SK-N-MC (cell line): ENCODE results near the gene CCDC88C.
"Not testable (repeated sequence)": the region's sequence is repeated elsewhere in the genome, so short reads cannot be mapped to it uniquely, and the experiment has no call there.

Experiments
- DNase-seq: peaks from one replicate; pipeline ENCODE4 v3.0.0-alpha.2; 2011; ENCODE audit warnings: low read depth, low spot score
- H3K27ac ChIP-seq: fragments of 200-600 bp; sonication (generic); 2 replicates; pipeline ENCODE4 v1.5.1; 2016; ENCODE audit warnings: mixed run types
- H3K36me3 ChIP-seq: fragments of 200-600 bp; sonication (generic); 2 replicates; pipeline ENCODE4 v1.6.1; 2017; ENCODE audit warnings: antibody characterized with exemption, low read length, mixed read lengths; ENCODE audit not compliant: insufficient read depth
- H3K4me3 ChIP-seq: fragments of 200-600 bp; sonication (generic); 2 replicates; pipeline ENCODE4 v1.5.1; 2016
- H3K9ac ChIP-seq: fragments of 200-600 bp; sonication (generic); 2 replicates; pipeline ENCODE4 v1.8.0; 2017; ENCODE audit warnings: mixed run types, mixed read lengths; ENCODE audit not compliant: insufficient read length
- H3K9me3 ChIP-seq: fragments of 200-600 bp; sonication (generic); 2 replicates; pipeline ENCODE4 v1.6.1; 2017; ENCODE audit warnings: low read depth, mild to moderate bottlenecking, antibody characterized with exemption, low read length, moderate library complexity, mixed read lengths
- EZH2 ChIP-seq: fragments of 200-600 bp; sonication (generic); IDR thresholded peaks from one replicate; pipeline ENCODE4 v1.6.1; 2017; ENCODE audit warnings: antibody characterized with exemption
- FOXP2 ChIP-seq: optimal IDR thresholded peaks from 2 replicates; pipeline ENCODE3; 2011; ENCODE audit warnings: mild to moderate bottlenecking, moderate library complexity; ENCODE audit not compliant: insufficient read depth; ENCODE audit errors: extremely low read length, control extremely low read depth
- POLR2AphosphoS5 ChIP-seq: IDR thresholded peaks from 2 replicates; pipeline ENCODE4 v1.6.1; 2012; ENCODE audit warnings: mild to moderate bottlenecking, low read depth, low read length, borderline replicate concordance

CCDC88C gene

GRCh38 chr14:91269076-91269991 is 148.3 kb downstream of the CCDC88C start:
- Histone ChIP-seq H3K9ac (no peak overlapping the region), H3K4me3 (no peak overlapping the region), H3K36me3 (no peaks in the 10 kb centered on the region; the same call in 1 of the 2 replicates), H3K27ac (no peak overlapping the region), H3K9me3 (no peaks in the 10 kb centered on the region)
- no peak for DNase-seq
- no peak for TF ChIP-seq EZH2
- no peak for TF ChIP-seq FOXP2
- TF ChIP-seq POLR2AphosphoS5: no peak

GRCh38 chr14:91267965-91268437 is 149.6 kb downstream of the CCDC88C start:
- no peak for DNase-seq
- H3K27ac ChIP-seq: no peak overlapping the region
- no peaks in the 10 kb centered on the region; the same call in 1 of the 2 replicates for H3K36me3 ChIP-seq
- TF ChIP-seq FOXP2 (no peak), EZH2 (no peak), POLR2AphosphoS5 (no peak)
- H3K9ac ChIP-seq: no peak overlapping the region
- H3K4me3 ChIP-seq: no peak overlapping the region
- H3K9me3 ChIP-seq: no peaks in the 10 kb centered on the region

- not testable (repeated sequence) for DNase-seq, H3K9ac ChIP-seq, H3K36me3 ChIP-seq, H3K9me3 ChIP-seq, H3K4me3 ChIP-seq, H3K27ac ChIP-seq
Measured at GRCh38 chr14:91266276-91266675, 151.3 kb downstream of the CCDC88C start.

- Histone ChIP-seq H3K4me3 (no peak overlapping the region), H3K36me3 (no peaks in the 10 kb centered on the region), H3K27ac (no peak overlapping the region), H3K9me3 (no peaks in the 10 kb centered on the region), H3K9ac (no peak overlapping the region)
- TF ChIP-seq EZH2: no peak
- TF ChIP-seq FOXP2: no peak
- TF ChIP-seq POLR2AphosphoS5: no peak
- no peak for DNase-seq
Measured at GRCh38 chr14:91265404-91265803, 152.2 kb downstream of the CCDC88C start.

- H3K4me3 ChIP-seq: no peak overlapping the region
- TF ChIP-seq FOXP2: no peak
- H3K9ac ChIP-seq: no peak overlapping the region
- no peak overlapping the region for H3K27ac ChIP-seq
- no peaks in the 10 kb centered on the region for H3K9me3 ChIP-seq
- DNase-seq: no peak
- H3K36me3 ChIP-seq: no peaks in the 10 kb centered on the region
Measured at GRCh38 chr14:91264151-91265150, 153.2 kb downstream of the CCDC88C start.

GRCh38 chr14:91263329-91263728 is 154.3 kb downstream of the CCDC88C start:
- H3K9me3 ChIP-seq: no peaks in the 10 kb centered on the region

GRCh38 chr14:91261986-91262549 is 155.6 kb downstream of the CCDC88C start:
- Histone ChIP-seq H3K27ac (no peak overlapping the region), H3K9me3 (no peaks in the 10 kb centered on the region), H3K4me3 (no peak overlapping the region), H3K36me3 (no peaks in the 10 kb centered on the region), H3K9ac (no peak overlapping the region)
- TF ChIP-seq POLR2AphosphoS5: no peak
- TF ChIP-seq EZH2: no peak
- no peak for TF ChIP-seq FOXP2
- no peak for DNase-seq

More at GRCh38 chr14:91263329-91263728, 154.3 kb downstream of the CCDC88C start:
- H3K9ac ChIP-seq: no peak overlapping the region
- no peak for DNase-seq
- no peak overlapping the region for H3K27ac ChIP-seq
- no peak for TF ChIP-seq POLR2AphosphoS5
- TF ChIP-seq EZH2: no peak
- no peak for TF ChIP-seq FOXP2
- H3K4me3 ChIP-seq: no peak overlapping the region
- no peaks in the 10 kb centered on the region for H3K36me3 ChIP-seq

GRCh38 chr14:91261115-91261514 is 156.5 kb downstream of the CCDC88C start:
- DNase-seq: no peak
- no peak overlapping the region for H3K27ac ChIP-seq
- no peaks in the 10 kb centered on the region for H3K36me3 ChIP-seq
- H3K9me3 ChIP-seq: no peaks in the 10 kb centered on the region
- H3K4me3 ChIP-seq: no peak overlapping the region
- no peak overlapping the region for H3K9ac ChIP-seq
- TF ChIP-seq FOXP2: no peak
- TF ChIP-seq EZH2: no peak
- TF ChIP-seq POLR2AphosphoS5: no peak
